Coronary artery (tissue), 2 donors: ENCODE measurements around the gene VTI1A.
"Not testable (repeated sequence)": the region's sequence is repeated elsewhere in the genome, so short reads cannot be mapped to it uniquely, and the experiment has no call there.

Experiments used
- DNase-seq: peaks from one replicate; pipeline ENCODE4 v3.0.0-alpha.2; 2017; ENCODE audit warnings: low spot score
- H3K27ac ChIP-seq, 2 donors: fragments of 200-600 bp; sonication (generic); one replicate each; pipeline ENCODE4 v1.5.1; 2016 to 2019
- H3K4me3 ChIP-seq: fragments of 200-600 bp; sonication (generic); 2 replicates; pipeline ENCODE4 v1.5.1; 2016; ENCODE audit warnings: mild to moderate bottlenecking, moderate library complexity
- TF ChIP-seq, protein P1 (sequence below): fragments of 200-600 bp; sonication (generic); IDR thresholded peaks from one replicate; pipeline ENCODE4 v1.5.1; 2019; ENCODE audit warnings: antibody characterized with exemption

VTI1A gene

DNA sequence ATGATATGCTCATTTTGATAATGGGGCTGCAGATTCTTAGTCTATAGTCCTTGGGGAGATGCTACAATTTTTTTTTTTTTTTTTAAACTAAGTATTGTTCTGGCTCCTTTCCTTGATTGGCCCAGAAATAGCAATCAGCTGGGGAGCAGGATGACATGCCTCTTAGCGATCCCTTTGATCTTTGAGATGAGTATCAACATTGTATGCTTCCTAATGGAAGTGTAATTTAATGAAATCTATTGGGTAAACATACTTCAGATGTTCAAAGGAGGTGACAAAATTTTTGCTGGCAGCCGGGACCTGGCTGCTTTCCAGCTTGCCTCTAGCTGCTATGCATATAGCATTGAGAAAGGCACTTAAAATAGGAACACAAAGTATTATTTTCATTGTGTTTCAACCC lies 43.5 kb downstream of the VTI1A start:
- DNase-seq, result no peak
- no peak overlapping the region for H3K27ac ChIP-seq
- H3K4me3 ChIP-seq, result no peak overlapping the region
- TF ChIP-seq, protein P1, sequence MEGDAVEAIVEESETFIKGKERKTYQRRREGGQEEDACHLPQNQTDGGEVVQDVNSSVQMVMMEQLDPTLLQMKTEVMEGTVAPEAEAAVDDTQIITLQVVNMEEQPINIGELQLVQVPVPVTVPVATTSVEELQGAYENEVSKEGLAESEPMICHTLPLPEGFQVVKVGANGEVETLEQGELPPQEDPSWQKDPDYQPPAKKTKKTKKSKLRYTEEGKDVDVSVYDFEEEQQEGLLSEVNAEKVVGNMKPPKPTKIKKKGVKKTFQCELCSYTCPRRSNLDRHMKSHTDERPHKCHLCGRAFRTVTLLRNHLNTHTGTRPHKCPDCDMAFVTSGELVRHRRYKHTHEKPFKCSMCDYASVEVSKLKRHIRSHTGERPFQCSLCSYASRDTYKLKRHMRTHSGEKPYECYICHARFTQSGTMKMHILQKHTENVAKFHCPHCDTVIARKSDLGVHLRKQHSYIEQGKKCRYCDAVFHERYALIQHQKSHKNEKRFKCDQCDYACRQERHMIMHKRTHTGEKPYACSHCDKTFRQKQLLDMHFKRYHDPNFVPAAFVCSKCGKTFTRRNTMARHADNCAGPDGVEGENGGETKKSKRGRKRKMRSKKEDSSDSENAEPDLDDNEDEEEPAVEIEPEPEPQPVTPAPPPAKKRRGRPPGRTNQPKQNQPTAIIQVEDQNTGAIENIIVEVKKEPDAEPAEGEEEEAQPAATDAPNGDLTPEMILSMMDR, result no peak

DNA sequence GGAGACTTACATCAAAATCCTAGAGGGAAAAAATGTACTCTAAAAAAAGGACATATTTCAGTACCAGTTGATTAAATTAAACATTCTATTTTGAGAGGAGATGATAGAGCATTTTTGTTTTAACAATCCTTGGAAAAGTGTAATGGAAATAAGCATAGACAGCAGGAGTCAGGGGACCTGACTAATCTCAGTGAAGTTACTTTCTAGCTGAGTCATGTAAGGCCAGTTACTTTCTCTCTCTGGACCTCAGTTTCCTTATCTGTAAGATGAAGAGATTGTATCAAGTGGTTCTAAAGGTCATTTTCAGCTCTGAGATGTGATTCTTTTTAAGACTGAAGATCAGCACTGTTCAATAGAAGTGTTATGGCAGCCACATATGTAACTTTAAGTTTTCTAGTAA lies 44.1 kb downstream of the VTI1A start:
- TF ChIP-seq, protein P1, result no peak
- DNase-seq, result no peak
- H3K4me3 ChIP-seq, result no peak overlapping the region

DNA sequence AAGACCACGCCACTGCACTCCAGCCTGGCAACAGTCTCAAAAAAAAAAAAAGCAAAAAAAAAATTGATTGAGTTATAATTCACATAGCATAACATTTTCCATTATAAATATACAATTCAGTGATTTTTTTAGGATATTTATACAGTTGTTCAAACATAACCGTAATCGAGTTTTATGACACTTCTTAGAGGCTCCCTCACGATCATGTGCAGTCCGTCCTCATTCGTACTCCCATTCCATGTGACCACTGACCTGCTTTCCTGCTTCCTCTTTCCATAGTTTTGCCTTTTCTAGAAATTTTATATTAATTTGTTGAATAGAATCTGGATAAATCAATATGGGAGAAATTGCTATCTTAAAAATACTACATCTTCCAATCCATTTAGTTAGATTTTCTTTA lies 45.7 kb downstream of the VTI1A start:
- DNase-seq, result no peak
- H3K4me3 ChIP-seq, result no peak overlapping the region
- TF ChIP-seq, protein P1, result no peak
- no peak overlapping the region for H3K27ac ChIP-seq

More for the DNA sequence above, 44.1 kb downstream of the VTI1A start:
- no peak overlapping the region for H3K27ac ChIP-seq

DNA sequence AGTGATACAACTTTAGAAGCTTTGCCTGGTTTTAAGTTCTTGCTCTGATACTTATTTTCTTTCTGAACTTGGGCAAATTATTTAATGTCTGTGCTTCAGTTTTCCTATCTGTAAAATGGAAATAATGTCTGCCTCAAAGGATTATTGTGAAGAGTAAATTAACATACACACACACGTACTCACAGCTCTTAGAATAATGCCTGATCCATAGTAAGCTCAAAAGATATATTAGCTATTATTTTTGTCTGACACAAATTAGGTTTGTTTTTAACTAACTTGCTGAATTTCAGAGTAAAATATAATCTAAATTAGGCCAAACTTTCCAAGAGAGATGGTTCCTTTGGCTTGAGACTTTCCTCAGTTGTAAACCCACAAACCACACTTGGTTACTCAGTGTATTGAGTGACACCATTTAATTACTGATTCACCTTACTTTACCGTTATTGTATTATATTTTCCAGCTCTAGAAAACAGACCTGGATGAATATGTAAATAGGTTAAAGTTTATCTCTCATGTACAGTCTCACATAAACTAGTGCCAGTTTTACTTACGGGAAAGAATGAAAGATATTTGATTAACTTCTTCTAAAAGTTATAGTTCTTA lies 50.4 kb downstream of the VTI1A start:
- no peak for DNase-seq
- no peak overlapping the region for H3K4me3 ChIP-seq
- TF ChIP-seq, protein P1, result no peak

DNA sequence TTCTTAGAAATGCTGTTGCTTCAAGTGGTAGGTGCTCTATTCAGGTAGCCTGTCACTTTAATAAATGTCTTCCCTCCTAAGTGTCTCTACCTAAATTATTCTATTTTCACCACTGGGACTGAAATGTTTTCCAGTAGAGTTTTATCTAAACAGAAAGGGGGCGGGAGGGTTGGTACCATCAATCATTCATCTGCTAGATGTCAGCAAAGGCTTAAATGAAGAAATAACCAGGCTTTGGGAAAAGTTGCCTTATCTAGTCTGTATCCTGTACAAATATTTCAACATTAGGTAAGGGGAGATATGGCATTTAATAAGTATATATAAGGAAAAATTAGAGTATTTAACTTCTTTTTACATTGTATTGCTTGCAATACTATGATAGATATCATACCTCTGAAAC lies 51.8 kb downstream of the VTI1A start:
- Histone ChIP-seq H3K27ac (no peak overlapping the region), H3K4me3 (no peak overlapping the region)
- no peak for DNase-seq
- TF ChIP-seq, protein P1, result no peak

More for the DNA sequence above, 50.4 kb downstream of the VTI1A start:
- no peak overlapping the region for H3K27ac ChIP-seq

DNA sequence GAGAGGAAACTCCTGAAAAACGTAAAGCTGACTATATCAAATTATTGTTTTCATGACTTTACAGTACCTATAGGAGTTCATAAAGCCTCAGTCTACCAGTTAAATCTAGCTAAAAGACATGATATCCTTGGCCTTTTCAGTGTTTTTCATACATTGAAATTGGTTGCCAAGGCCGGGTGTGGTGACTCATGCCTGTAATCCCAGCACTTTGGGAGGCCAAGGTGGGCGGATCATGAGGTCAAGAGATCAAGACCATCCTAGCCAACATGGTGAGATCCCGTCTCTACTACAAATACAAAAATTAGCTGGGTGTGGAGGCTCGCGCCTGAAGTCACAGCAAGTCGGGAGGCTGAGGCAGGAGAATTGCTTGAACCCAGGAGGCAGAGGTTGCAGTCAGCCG lies 53.0 kb downstream of the VTI1A start:
- H3K4me3 ChIP-seq, DNase-seq, H3K27ac ChIP-seq: not testable (repeated sequence)

DNA sequence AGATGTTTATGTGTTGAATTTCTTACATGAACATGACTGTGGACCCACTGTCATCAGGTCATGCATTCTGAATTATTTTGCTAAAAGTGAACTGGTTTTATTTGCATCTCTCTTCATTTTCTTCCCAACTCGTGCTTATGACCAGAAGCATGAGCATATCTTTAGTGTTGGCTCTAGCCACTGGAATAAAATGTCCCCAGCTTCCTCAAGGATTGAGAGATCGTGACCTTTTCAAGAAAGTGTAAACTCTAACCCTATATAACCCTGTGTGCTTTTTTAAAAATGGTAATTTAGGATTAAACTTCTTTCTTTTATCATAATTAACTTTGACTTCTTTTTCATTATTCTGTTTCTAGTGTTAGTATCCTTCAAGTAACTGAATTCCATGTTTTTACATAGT lies 55.5 kb downstream of the VTI1A start:
- no peak overlapping the region for H3K4me3 ChIP-seq
- TF ChIP-seq, protein P1, result no peak
- DNase-seq, result no peak
- no peak overlapping the region for H3K27ac ChIP-seq
